Forelimb muscle (tissue), 1 donor: Measurements from ENCODE around the gene NUP188. TPM values are rescaled to one million over a fixed set of nuclear protein-coding genes. Genes with fewer than 3 reads are reported as not detected.
"Not testable (repeated sequence)": the region's sequence is repeated elsewhere in the genome, so short reads cannot be mapped to it uniquely, and the experiment has no call there.

ENCODE experiments used
- DNase-seq: peaks from one replicate; pipeline ENCODE4 v3.0.0-alpha.2; 2013; ENCODE audit warnings: low read depth
- polyA plus RNA-seq: library from polyadenylated mRNA; unstranded; fragments of 120-200 nt; gene quantifications from one replicate; pipeline ENCODE4 v1.2.1, GENCODE V29; 2013; ENCODE audit not compliant: insufficient read length

The NUP188 gene
- polyA plus RNA-seq, 1 donor = 35.2 TPM

DNA sequence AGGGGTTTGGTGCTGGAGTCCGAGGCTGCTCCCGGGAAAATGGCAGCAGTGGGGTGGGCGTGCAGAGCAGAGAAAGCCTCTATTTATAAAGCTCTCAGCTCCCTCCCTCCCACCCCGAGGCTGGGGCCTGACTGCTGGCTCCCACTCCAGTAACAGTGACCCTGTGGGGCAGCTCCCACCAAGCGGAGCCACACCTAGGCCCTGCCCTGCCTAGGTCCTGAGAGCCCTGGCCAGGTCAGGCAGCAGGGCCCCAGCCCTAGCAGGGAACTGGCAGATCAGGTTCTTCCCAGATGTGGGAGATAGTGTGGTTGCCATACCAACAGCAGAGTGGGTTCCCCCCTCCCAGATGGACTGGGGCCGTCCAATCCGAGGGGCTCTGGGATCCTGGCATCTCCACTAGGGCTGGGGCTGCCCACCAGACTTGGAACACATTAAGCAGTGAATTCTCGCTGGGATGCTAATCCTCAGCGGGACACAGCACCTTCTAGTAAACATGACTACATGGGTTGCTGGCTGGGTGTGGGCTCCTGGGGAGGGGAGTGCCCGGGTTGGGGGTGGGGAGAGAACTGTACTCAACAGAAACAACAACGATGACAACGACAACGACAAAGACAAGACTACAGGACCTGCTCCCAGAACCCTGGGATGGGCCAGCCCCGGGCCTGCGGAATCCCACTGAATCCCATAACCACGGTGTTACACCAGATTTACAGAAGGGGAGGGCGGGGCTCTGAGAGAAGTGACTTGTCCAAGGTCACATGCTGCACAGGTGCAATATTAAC lies 79.1 kb downstream of the NUP188 start:
- DNase-seq = no peak

DNA sequence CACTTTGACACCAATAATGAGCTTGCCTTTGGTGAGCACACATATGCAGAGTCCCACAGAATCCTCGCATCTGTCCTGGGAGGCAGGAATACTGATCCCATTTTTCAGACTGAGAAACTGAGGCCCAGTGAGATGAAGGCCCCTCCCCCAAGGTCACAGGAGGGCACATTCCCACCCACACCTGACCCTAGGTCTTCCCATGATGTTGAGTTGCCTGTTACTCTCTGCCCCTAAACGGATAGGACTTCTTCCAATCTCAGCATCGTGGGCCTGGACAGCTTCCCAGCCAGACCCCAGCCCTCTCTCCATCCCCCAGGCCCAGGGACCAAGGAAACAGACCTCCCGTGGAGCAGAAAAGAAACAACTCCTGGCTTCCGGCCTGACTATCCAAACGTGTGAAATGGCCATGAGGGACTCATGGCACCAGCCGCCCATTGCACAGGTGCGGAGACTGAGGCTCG lies 79.8 kb downstream of the NUP188 start:
- DNase-seq = no peak

DNA sequence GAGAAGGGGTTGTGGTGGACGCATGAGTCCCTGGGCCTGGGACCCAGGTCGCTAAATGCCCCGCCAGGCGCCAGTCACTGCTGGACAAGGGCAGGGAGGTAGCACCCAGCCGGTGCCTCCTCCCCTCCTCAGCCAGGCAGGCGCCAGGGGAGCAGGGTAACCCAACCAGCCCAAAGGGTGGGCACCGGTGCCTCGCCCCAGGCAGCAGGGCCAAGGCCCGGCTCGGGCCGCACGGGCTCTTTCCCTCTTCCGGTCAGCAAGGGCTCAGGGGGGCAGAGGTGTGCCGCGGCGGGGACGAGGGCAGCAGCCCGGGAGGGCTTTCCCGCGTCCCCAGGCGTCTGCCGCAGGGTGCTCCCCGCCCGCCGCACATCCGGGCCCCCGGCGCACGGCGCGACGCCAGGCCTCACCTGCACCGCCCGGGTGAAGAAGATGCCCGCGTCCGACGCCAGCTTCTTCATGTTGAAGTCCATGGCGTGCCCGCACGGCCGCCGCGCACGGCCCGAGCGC lies 80.2 kb downstream of the NUP188 start:
- DNase-seq = no peak

DNA sequence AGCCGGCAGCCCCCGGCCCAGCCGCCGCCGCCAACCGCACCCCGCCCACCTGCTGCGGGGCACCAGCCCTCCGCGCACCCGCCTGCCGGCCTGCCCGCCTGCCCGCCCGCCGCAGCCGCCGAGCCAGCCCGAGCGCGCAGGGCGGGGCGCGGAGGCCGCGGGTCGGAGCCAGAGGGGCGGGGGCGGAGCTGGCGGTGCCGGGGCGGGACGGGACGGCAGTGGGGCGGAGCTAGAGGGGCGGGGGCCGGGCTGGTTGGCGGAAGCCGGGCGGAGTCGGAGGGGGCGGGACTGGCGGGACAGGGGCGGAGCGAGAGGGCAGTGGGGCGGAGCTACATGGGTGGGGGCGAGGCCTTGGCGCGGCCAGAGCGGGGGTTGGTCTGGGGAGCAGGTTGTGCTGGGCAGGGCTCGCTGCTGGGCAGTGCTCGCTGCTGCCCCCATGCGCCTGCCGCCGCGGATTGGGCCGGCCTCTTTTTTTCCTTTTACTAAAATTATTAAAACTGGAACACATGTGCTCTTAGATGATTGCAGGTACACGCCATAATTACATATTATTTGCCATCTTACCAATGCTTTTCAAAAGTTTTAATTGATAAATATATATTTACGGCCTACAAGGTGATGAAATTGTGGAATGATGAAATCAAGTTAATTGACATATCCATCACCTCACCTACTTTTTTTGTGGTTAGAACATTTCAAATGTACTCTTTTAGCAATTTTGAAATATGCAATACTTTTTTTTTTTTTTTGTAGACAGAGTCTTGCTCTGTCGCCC lies 80.9 kb downstream of the NUP188 start, which contains the start of gene SH3GLB2:
Gene SH3GLB2 (minus strand): TSS at position 140 of the 775 bp plus-strand sequence. CDS start 177 bp downstream, outside the sequence.
- DNase-seq = peak; percentile 64

- no peak for DNase-seq
Observed at GRCh38 chr9:129030191-129030590, 82.7 kb downstream of the NUP188 start.

DNA sequence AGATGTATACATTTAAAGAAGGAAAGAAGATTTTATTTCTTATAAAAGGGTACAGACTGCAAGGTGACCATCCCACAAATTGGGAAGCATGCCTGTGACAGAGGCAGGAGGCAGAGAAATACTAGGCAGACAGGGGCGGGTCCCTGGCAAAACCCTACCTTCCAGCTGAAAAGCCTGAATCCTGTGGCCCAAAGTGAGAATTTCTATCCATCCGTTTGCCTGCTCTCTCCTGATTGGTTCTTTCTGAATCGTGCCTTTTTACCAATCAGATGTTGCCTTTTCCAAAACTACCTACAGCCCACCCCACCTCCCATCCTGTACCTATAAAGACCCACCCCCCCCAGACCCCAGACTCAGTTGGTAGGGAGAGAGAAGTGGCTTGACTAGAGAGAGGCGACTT lies 84.0 kb downstream of the NUP188 start:
- no peak for DNase-seq

DNA sequence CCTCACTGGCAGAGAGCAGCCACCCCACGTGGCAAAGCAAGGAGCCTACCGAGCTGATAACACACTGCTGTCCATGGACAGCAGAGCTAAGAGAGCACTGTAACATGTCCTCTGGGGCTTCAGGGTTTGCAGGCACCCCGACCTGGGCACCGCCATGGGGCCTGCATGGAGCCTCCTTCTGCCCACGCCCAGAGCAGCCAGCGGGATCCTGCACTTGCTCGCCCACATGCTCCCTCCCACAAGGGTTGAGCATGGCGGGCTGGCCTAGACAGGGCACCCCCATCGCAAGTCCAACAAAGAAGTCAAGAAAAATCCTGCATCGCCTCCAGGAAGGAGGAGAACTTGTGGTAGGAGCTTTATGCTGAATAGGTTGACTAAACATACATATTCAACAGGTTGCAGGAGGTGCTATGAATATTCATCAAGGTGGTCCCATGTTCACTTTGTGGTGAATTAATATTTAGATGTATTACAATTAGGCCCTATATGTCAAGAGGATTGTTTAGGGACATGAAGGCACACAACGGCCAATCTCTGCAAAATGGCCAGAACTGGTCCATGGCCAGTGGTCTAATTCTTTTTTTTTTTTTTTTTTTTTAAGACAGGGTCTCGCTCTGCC lies 85.2 kb downstream of the NUP188 start:
- no peak for DNase-seq

DNA sequence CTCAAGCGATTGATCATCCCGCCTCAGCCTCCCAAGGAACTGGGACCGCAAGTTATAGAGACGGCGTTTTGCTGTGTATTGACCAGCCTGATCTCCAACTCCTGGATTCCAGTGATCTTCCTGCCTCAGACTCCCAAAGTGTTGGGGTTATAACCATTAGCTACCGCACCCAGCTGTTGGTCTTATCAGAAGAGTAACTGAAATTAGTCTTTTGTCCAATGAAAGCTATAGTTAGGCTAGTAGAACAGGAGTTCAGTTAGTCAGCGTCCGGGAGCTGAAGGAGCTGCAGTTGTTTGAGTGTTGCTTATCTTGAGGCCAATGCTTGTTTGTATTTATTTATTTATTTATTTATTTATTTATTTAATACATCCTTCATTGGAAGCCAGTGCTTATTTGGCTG lies 85.7 kb downstream of the NUP188 start:
- DNase-seq = no peak

DNA sequence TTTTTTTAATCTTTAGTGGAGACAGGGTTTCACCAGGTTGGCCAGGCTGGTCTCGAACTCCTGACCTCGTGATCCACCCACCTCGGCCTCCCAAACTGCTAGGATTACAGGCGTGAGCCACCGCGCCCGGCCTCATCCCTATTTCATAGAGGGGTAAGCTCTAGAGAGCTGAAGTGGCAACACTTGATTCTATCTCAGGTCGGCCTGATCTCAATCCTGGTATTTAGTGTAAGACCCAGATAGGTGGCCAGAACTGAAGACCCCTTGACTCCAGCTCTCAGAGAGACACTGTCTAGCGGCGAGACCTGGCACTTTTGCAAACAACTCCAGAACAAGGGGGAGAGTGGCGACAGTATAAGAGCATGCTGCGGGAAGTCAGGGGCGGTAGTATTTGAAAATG lies 88.3 kb downstream of the NUP188 start:
- DNase-seq = not testable (repeated sequence)

- peak; percentile 98 for DNase-seq
Observed at GRCh38 chr9:129036241-129036922, 88.9 kb downstream of the NUP188 start, which contains the start of gene MIGA2. Gene MIGA2, plus strand, starts transcription at chr9:129036626. Its CDS starts 3,969 bp downstream, at chr9:129040595.

DNA sequence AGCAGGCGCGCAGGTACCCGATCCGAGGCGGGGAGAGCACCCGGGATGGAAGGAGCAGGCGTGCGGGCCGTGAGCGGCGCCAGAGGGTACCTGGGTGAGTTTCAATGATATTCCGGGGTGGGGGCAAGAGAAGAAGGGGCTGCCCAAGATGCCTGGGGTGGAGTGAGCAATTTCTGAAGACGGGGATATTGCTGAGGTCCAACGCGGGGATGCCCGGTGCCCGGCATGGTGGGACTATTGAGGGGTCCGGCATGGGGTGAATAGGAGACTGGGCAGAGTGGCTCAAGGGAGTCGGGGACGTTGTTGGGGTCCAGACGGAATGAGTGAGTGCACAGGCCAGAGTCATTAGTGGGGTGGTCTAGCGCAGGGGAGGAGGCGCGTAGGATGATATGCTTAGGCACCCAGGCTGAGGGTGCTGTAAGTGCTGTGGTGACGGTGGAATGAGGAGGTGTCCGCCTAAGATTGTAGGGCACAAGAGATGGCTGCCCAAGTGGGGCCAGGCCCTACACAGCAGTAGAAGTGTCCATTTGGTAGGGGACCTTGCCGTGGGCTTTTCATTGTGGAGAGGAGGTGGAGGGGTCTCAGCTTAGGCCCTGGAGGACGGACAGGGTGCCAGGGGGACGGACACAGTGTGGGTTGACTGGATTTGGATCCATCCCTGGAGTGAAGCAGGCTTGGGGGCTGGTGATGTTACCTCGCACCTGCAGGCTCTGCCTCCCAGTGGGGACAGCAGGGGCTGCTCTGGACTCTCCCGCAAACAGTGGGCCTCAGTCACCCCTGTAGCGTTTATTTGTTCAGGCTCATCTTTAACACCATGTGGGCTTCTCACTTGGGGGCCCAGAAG lies 89.6 kb downstream of the NUP188 start:
- no peak for DNase-seq

- no peak for DNase-seq
Observed at GRCh38 chr9:129037767-129038098, 90.2 kb downstream of the NUP188 start.

- no peak for DNase-seq
Observed at GRCh38 chr9:129038109-129038852, 90.8 kb downstream of the NUP188 start.

- no peak for DNase-seq
Observed at GRCh38 chr9:129040113-129040643, 92.7 kb downstream of the NUP188 start.

- DNase-seq = no peak
Observed at GRCh38 chr9:129042016-129042415, 94.5 kb downstream of the NUP188 start.

DNA sequence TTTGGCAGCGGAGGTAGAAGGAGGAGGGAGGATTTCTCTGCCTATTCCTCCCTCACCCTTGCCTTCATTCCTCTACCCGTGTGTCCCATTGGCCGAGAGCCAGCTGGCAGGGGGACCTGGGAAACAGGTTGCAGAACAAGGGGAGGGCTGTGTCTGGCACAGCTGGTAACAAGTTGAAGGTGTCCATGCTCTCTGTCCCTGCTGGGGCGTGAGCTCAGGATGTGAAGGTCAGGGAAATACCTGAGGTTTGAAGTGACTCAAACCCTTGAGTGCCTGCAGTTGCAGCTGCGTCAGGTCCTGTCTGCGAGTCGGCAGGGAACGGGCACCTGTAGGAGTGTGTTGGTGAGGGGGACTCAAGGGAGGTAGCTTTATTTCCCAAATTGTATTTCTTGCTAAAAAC lies 105.1 kb downstream of the NUP188 start:
- no peak for DNase-seq

- no peak for DNase-seq
Observed at GRCh38 chr9:129053020-129053419, 105.5 kb downstream of the NUP188 start.

GRCh38 chr9:129054163-129054851 lies 106.8 kb downstream of the NUP188 start:
- no peak for DNase-seq
